H9 (cell line): ENCODE measurements around the gene IL26. TPM values are rescaled to one million over a fixed set of nuclear protein-coding genes. Genes with fewer than 3 reads are reported as not detected.

ENCODE experiments used
- DNase-seq: peaks from one replicate; pipeline ENCODE4 v3.0.0-alpha.2; 2017
- H2AFZ ChIP-seq: one replicate; pipeline ENCODE4 v1.6.1; 2013; ENCODE audit warnings: mild to moderate bottlenecking, low read length, control low read depth, moderate library complexity
- H2AK5ac ChIP-seq: 2 replicates; pipeline ENCODE4 v1.6.1; 2013; ENCODE audit warnings: low read length, control low read depth, mixed read lengths; ENCODE audit not compliant: insufficient read length
- H2BK120ac ChIP-seq: one replicate; pipeline ENCODE4 v1.6.1; 2013; ENCODE audit warnings: low read depth, mild to moderate bottlenecking, low read length, control low read depth, inconsistent platforms; ENCODE audit not compliant: poor library complexity, severe bottlenecking
- H2BK12ac ChIP-seq: 2 replicates; pipeline ENCODE4 v1.6.1; 2013; ENCODE audit warnings: low read length, control low read depth, mixed read lengths, low read depth; ENCODE audit not compliant: insufficient read length
- H2BK15ac ChIP-seq: 2 replicates; pipeline ENCODE4 v1.6.1; 2013; ENCODE audit warnings: low read depth, low read length, control low read depth
- H2BK20ac ChIP-seq: one replicate; pipeline ENCODE4 v1.6.1; 2013; ENCODE audit warnings: low read depth, mild to moderate bottlenecking, low read length, control low read depth, inconsistent platforms; ENCODE audit not compliant: poor library complexity, severe bottlenecking
- H2BK5ac ChIP-seq: 2 replicates; pipeline ENCODE4 v1.6.1; 2013; ENCODE audit warnings: low read length, control low read depth, mixed read lengths; ENCODE audit not compliant: insufficient read length
- H3K14ac ChIP-seq: 2 replicates; pipeline ENCODE4 v1.6.1; 2013; ENCODE audit warnings: low read length, control low read depth; ENCODE audit not compliant: insufficient read depth
- H3K18ac ChIP-seq: 2 replicates; pipeline ENCODE4 v1.6.1; 2013; ENCODE audit warnings: low read depth, mild to moderate bottlenecking, mixed read lengths, low read length, control low read depth; ENCODE audit not compliant: insufficient read length
- H3K23ac ChIP-seq: 2 replicates; pipeline ENCODE4 v1.6.1; 2013; ENCODE audit warnings: low read length, control low read depth, mixed read lengths, low read depth; ENCODE audit not compliant: insufficient read length
- H3K23me2 ChIP-seq: 2 replicates; pipeline ENCODE4 v1.6.1; 2013; ENCODE audit warnings: low read depth, mild to moderate bottlenecking, mixed read lengths, low read length, control low read depth; ENCODE audit not compliant: insufficient read length, poor library complexity, severe bottlenecking
- H3K27ac ChIP-seq: 2 replicates; pipeline ENCODE4 v1.5.1; 2013; ENCODE audit warnings: low read length, control low read depth, mixed read lengths, low read depth; ENCODE audit not compliant: insufficient read length
- H3K27me3 ChIP-seq: 2 replicates; pipeline ENCODE4 v1.6.1; 2013; ENCODE audit warnings: low read length, control low read depth, inconsistent platforms; ENCODE audit not compliant: insufficient read depth
- H3K4ac ChIP-seq: 2 replicates; pipeline ENCODE4 v1.6.1; 2013; ENCODE audit warnings: low read depth, mild to moderate bottlenecking, control low read depth, inconsistent platforms, low read length, moderate library complexity
- H3K4me1 ChIP-seq: 2 replicates; pipeline ENCODE4 v1.6.1; 2013; ENCODE audit warnings: low read length, control low read depth, inconsistent platforms; ENCODE audit not compliant: insufficient read depth
- H3K4me2 ChIP-seq: 2 replicates; pipeline ENCODE4 v1.6.1; 2013; ENCODE audit warnings: low read length, control low read depth, mixed read lengths; ENCODE audit not compliant: insufficient read length, insufficient read depth
- H3K56ac ChIP-seq: 2 replicates; pipeline ENCODE4 v1.6.1; 2013; ENCODE audit warnings: low read depth, mild to moderate bottlenecking, mixed read lengths, low read length, control low read depth; ENCODE audit not compliant: insufficient read length
- H3K79me1 ChIP-seq: 2 replicates; pipeline ENCODE4 v1.6.1; 2013; ENCODE audit warnings: low read depth, mild to moderate bottlenecking, moderate library complexity, low read length, control low read depth, inconsistent platforms; ENCODE audit not compliant: insufficient read depth, poor library complexity, severe bottlenecking
- H3K79me2 ChIP-seq: 2 replicates; pipeline ENCODE4 v1.6.1; 2013; ENCODE audit warnings: low read length, control low read depth, inconsistent platforms; ENCODE audit not compliant: insufficient read depth
- H3K9ac ChIP-seq: 2 replicates; pipeline ENCODE4 v1.6.1; 2013; ENCODE audit warnings: low read length, control low read depth, mixed read lengths; ENCODE audit not compliant: insufficient read length; ENCODE audit errors: extremely low read depth
- H3K9me3 ChIP-seq: one replicate; pipeline ENCODE4 v1.6.1; 2013; ENCODE audit warnings: low read depth, low read length, inconsistent platforms; ENCODE audit not compliant: control insufficient read depth
- H3T11ph ChIP-seq: one replicate; pipeline ENCODE4 v1.6.1; 2013; ENCODE audit warnings: mild to moderate bottlenecking, low read length, control low read depth, inconsistent platforms
- H4K20me1 ChIP-seq: one replicate; pipeline ENCODE4 v1.6.1; 2013; ENCODE audit not compliant: control insufficient read depth, insufficient read length, insufficient read depth
- H4K5ac ChIP-seq: 2 replicates; pipeline ENCODE4 v1.6.1; 2013; ENCODE audit warnings: low read depth, mild to moderate bottlenecking, mixed read lengths, low read length, control low read depth; ENCODE audit not compliant: insufficient read length
- H4K8ac ChIP-seq: replicated peaks from 2 replicates; pipeline ENCODE4 v1.6.1; 2013; ENCODE audit warnings: low read length, control low read depth, mixed read lengths, low read depth; ENCODE audit not compliant: insufficient read length
- H4K91ac ChIP-seq: 2 replicates; pipeline ENCODE4 v1.6.1; 2013; ENCODE audit warnings: low read depth, mild to moderate bottlenecking, moderate library complexity, mixed read lengths, low read length, control low read depth; ENCODE audit not compliant: insufficient read length
- H3K27ac Mint-ChIP-seq, 3 experiments: 2 replicates in 2 of 3; 3 replicates in 1 of 3; pipeline ENCODE4 v1.8.0; 2020 to 2021; ENCODE audit warnings: mixed read lengths in 3 of 3, mild to moderate bottlenecking in 1 of 3, moderate library complexity in 1 of 3
- H3K27me3 Mint-ChIP-seq: 2 replicates; pipeline ENCODE4 v1.8.0; 2021; ENCODE audit warnings: low read depth, mild to moderate bottlenecking, moderate library complexity, mixed read lengths
- H3K36me3 Mint-ChIP-seq, 3 experiments: 2 replicates in 2 of 3; 3 replicates in 1 of 3; pipeline ENCODE4 v1.8.0; 2020 to 2021; ENCODE audit warnings: low read depth in 3 of 3, mixed read lengths in 3 of 3; ENCODE audit not compliant: insufficient read depth in 1 of 3
- H3K4me1 Mint-ChIP-seq, 2 experiments: 2 replicates each; pipeline ENCODE4 v1.8.0; 2020; ENCODE audit warnings: mixed read lengths in 2 of 2
- H3K4me3 Mint-ChIP-seq, 2 experiments: 2 replicates in 1 of 2; 3 replicates in 1 of 2; pipeline ENCODE4 v1.8.0; 2020 to 2021; ENCODE audit warnings: mild to moderate bottlenecking in 2 of 2, mixed read lengths in 2 of 2, moderate library complexity in 1 of 2
- H3K9me3 Mint-ChIP-seq, 2 experiments: 2 replicates in 1 of 2; 3 replicates in 1 of 2; pipeline ENCODE4 v1.8.0; 2020; ENCODE audit warnings: mild to moderate bottlenecking in 2 of 2, mixed read lengths in 2 of 2, moderate library complexity in 1 of 2
- CTCF ChIP-seq: fragments of 200-600 bp; sonication (generic); conservative IDR thresholded peaks from 3 replicates; pipeline ENCODE4 v1.8.0; 2021; ENCODE audit warnings: antibody characterized with exemption, mild to moderate bottlenecking
- WGBS: extraction: QIAGEN DNeasy Blood & Tissue Kit; methylation state at CpG from one replicate; pipeline ENCODE4 v1.1.7; 2013; ENCODE audit warnings: missing lambda C conversion rate, low lambda C conversion rate, mixed read lengths; ENCODE audit not compliant: insufficient read length; ENCODE audit errors: extremely low coverage; 5-methylcytosine and 5-hydroxymethylcytosine counted together
- total RNA-seq: library from RNA; stranded (reverse); gene quantifications from 2 replicates; pipeline ENCODE4 v1.2.1, GENCODE V29; 2021

Gene IL26
- total RNA-seq, 1 experiment from 2014 or later: not detected

GRCh38 chr12:68189821-68190242, 35.8 kb downstream of the IL26 start:
- Histone ChIP-seq H2AK5ac (no peak overlapping the region), H2BK5ac (no peak overlapping the region), H3K9me3 (no peaks in the 10 kb centered on the region), H3K23me2 (no peaks in the 10 kb centered on the region), H4K20me1 (no peaks in the 10 kb centered on the region), H3T11ph (no peak overlapping the region), H3K9ac (no peak overlapping the region), H3K27me3 (no peaks in the 10 kb centered on the region), H2AFZ (no peak overlapping the region), H2BK12ac (no peak overlapping the region), H3K56ac (no peak overlapping the region), H4K8ac (no peak overlapping the region), H3K18ac (no peak overlapping the region), H3K4me2 (no peak overlapping the region), H2BK20ac (no peak overlapping the region), H3K23ac (no peak overlapping the region), H3K4ac (no peak overlapping the region), H3K79me2 (no peaks in the 10 kb centered on the region), H3K14ac (no peak overlapping the region), H4K5ac (no peak overlapping the region), H2BK120ac (no peak overlapping the region), H3K79me1 (no peaks in the 10 kb centered on the region), H3K4me1 (no peaks in the 10 kb centered on the region), H3K27ac (no peak overlapping the region), H2BK15ac (no peak overlapping the region), H4K91ac (no peak overlapping the region)
- no peaks in the 10 kb centered on the region; a peak in 1 of 5 replicates for H3K9me3 Mint-ChIP-seq
- H3K36me3 Mint-ChIP-seq: no peaks in the 10 kb centered on the region
- H3K27ac Mint-ChIP-seq: no peak overlapping the region
- DNase-seq: no peak
- WGBS: no CpG with 5 or more reads among the region's 4 CpGs
- no peaks in the 10 kb centered on the region for H3K4me1 Mint-ChIP-seq
- H3K4me3 Mint-ChIP-seq: no peak overlapping the region
- no peak for TF ChIP-seq CTCF
- H3K27me3 Mint-ChIP-seq: 0 out of 2 replicates have a peak, but pooled peaks cover 2% of the 10 kb centered on the region
